ENCODE results near the gene CIAO2A.

CIAO2A gene

DNA sequence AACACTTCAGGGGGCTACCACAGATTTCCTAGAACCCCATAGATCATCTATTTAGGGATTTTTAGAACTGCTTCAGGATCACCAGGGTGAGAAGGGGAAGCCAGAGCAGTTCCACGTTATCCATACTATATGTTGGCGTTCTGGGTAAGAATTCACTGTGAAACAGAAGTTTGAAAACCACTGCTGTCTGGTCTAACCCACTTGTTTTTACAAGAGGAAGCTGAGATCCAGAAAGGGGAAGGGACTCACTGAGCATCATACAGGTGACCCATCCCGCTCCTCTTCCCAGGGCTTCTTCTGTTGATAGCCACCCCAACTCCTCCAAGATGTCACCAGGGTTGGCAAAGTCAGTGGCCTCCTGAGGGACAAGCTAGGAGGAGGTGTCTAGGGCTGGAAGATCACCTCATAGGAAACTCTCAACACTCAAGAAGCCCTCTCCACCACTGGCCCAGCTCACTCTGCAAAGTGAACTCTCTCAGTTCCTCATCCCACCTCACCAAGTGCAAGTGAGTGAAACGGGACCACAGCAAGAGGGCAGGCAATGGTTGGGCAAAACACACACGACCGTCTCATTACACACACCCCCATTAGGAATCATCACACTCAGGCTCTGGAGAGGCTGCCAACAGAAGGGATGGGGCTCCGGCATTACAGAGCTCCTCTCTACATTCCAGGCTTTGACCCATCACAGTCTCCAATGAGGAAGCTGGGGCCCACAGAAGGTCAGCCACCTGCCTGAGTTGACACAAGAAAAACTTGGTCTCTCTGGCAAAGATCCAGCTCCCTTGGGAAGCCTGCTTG is 49.1 kb downstream of the CIAO2A start:
- DNase-seq (ENCODE audit: low spot score), result no peak

DNA sequence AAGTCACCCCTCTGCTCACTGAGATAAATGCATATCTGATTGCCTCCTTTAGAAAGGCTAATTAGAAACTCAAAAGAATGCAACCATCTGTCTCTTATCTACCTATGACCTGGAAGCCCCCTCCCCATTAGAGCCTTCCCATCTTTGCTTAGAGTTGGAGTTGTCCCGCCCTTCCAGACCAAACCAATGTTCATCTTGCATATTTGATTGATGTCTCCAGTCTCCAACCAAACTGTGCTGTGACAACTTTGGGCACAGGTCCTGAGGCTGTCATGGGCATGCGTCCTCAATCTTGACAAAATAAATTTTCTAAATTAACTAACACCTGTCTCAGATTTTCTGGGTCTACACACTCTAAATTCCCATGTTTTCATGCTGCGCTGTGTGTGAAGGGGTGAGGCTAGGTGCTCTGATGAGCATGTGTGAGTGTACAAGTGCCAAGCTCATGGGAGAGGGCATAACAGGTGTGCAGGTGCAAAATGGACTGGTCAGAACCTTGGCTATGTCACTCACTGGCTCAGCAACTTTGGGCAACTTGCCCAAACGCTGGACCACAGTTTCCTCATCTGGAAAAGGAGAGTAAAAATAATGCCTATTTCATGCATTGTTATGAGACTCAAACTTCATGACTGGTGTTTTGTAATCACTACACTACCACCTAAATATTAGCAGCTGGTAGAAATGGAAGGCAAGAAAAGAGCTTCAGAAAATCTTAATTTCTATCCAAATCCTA is 54.6 kb downstream of the CIAO2A start:
- DNase-seq (ENCODE audit: low spot score), result no peak

DNA sequence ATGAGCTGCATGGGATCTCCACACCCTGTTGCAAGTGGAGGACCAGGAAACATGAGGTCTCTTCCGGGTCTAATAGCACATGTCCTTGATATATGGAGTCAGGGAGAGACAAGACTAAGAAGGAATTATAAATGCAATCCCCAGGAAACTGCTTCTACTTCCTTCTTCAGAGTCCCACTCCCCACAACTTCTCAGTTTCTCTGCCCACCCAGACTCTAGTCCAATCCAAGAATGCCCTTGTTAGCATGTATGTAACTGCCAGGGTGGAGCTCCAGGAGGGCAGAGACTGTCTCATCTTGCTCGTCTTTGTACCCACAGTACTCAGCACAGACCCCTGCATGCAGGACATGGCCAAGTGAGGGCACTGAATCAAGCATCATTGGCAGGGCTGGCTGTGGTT is 55.7 kb downstream of the CIAO2A start:
- DNase-seq (ENCODE audit: low spot score), result no peak

DNA sequence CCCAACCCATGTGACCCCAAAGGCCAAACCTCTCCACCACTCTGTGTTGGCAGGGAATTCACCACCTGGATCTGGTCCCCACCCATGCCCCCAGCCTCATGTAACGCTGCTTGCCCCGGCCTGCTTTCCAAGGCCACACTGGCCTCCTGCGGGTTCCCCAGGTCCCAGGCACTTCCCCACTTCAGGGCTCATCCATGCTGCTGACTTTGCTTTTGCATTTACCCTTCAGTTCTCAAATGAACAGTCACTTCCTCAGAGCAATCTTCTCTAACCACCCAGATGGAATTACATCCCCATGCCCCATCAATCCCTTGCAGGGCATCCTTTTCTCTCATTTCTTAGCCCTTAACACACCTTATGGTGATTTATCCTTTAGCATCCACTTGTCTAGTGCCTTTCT is 56.5 kb downstream of the CIAO2A start:
- DNase-seq (ENCODE audit: low spot score), result no peak

DNA sequence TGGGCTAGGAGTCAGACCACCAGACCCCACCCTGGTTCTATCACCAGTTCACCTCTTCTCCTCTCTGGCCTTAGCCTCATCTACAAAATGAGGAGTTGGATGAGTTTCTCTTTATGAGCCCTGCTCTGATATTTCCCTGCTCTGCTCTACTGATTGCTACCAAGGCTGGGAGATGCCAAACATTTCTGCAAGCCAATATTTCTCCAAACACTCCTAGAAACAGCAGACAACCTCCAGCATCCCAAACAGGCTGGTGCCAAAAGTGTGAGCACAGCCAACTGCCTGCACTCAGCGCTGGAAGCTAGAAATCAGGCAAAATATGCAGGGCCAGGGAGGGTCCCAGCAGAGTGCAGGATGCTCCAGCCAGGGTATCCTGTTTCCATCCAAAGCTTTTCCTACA is 58.1 kb downstream of the CIAO2A start:
- DNase-seq (ENCODE audit: low spot score), result no peak

DNA sequence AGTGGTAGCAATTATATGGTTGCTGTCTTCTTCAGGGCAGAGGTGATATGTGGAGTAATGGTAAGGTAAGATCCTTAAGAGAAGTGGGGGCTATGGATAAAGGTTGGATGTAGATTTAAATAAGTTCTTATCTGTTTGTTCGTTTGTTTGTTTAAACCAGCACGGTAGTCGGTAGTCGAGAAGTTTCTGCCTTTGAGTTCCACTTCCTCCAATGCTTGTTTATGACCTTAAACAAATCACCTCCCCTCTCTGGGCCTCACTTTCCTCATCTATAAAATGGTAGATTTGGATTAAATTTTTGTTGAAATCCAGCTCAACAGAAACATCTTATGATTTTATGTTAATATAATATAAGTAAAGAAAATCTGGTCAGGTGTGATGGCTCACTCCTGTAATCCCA is 59.1 kb downstream of the CIAO2A start:
- no peak for DNase-seq (ENCODE audit: low spot score)

DNA sequence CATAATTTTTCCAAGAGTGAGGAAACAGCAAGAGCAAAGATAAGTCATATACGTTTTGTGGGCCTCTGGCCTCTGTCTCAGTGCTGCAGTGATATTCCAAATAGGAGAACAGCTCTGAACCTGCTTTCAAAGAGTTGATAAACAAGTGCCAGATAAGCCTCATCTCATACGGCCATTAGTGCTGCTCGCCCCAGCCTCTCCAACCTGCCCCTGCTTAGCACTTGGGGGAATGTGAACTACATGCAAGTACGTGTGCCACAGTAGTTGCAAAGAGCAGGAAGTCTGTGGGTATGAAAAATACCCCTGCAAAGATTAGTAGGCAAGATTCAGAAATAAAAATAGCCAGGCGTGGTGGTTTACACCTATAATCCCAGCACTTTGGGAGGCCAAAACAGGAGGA is 61.3 kb downstream of the CIAO2A start:
- DNase-seq (ENCODE audit: low spot score), result no peak

DNA sequence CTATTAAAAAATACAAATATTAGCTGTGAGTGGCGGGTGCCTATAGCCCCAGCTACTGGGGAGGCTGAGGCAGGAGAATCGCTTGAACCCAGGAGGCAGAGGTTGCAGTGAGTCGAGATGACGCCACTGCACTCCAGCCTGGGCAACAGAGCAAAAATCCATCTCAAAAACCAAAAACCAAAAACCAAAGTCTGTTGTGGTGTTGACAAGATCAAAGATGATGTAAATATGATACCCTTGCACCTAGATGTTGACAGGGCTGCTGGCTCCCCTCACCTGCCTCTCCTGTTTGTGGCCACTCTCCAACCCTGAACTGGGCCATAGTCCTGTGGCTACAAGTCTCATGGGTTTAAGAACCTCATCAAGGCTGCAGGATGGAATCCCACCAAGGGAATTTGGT is 63.5 kb downstream of the CIAO2A start:
- no peak for DNase-seq (ENCODE audit: low spot score)

DNA sequence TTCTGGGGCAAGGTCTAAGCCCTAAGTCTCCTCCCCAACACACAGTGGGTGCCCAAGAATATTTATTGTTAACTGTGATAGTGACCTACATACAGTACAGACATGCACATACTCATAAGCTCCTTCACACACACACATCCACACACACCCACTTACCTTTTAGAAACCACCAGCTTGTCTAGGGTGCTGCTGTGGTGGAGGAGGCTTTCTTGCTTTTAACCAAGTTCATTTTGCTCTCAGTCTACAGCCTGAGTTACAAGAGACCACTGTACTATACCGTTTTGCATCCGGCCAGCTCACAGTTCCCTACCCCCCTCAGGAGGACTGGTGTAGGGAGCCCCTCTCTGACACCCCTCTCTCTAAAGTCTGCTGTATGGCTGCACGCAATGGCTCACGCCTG is 64.0 kb downstream of the CIAO2A start:
- DNase-seq (ENCODE audit: low spot score), result no peak

DNA sequence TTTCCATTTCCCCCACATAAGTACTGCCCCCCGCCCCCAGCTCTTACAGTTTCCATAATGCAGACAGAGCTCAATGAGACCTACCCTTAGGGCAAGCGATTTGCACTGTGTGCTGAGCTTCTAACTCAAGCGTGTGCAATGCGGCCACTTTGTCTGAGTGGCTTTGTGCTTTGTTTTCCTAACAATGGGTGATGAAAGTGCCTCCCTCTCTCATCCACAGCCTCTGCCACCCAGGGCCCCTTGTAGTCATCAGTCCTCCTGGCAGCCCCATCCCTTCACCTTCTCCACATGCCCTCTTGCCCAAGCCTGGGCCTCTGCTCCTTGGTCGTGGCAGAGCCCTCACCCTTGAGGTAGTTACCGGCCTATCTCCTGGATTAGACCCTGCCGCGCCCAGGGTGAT is 64.5 kb downstream of the CIAO2A start:
- no peak for DNase-seq (ENCODE audit: low spot score)

DNA sequence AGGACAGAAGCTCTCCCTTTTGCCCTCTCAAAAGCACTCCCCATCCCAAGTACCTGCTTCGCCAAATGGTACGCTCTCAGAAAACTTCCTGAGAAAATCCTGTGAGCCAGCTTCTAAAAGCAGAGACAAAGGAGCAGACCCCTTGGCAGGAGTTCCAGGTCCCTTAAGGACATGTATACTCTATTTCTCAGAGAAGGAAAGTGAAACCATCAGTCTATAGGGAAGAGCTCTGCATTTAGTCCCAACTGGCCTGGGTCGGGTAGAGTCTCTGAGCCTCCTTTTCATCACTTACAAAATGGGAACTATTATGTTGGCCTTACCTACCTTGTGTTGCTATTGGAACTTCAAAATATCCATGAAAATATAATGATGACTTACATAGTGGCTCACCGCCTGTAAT is 67.0 kb downstream of the CIAO2A start:
- DNase-seq (ENCODE audit: low spot score), result no peak

DNA sequence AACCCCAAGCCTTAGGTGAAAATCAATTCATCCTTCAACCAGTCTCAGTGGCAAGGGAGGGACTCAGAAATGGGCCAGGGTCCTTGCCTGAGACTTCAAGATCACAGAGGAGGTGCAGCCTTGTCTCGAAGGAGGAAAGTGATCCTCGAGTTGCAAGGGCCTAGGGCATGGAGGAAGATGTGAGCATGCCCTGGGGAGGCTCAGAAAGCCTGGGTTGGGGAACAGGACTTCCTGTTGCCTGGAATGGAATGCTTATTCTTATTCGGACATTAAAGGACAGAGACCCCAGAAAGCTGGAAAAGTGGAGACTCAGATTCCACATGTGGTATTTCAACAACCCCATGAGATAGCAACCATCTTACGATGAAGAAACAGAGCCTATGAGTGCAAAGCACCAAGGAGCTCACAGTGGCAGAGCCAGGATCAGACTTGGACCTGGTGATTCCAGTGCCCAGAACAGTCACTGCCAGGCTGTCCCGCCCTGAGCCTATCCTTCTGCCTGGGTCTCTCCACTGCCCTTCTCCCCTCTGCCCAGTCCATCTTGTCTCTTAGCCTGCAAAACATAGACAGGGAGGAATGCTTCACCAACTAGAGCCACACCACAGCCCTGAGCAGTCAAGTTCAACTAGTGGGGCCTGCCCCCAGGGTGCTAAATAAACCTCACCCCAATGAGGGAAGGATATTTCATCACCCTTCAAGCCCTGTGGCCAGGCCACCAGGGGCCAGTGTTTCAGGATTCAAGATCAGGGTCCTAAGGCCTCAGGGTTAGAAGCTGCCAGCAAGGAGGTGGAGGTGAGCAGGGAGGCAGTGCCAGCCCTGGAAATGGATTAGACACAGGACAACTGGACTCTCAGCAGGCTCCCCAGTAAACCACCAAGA is 69.2 kb downstream of the CIAO2A start:
- DNase-seq (ENCODE audit: low spot score), result no peak

DNA sequence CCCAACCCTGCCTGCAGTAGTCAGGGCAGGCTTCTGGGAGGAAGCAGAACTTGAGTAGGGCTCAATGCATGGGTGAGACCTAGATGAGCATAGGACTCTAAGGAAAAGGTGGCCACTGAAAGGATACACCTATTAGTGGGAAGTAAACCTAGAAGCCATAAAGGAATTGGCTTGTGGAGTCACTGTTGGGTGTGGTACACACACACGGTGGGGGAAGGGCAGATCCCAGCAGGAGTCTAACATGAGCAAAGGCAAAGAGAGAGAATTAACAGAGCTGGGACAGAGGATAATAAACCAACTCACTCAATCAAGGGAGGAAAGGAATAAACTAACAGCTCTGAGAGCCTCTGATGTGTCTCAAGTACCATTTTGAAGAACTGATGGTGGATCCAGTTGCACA is 70.4 kb downstream of the CIAO2A start:
- DNase-seq (ENCODE audit: low spot score), result no peak

DNA sequence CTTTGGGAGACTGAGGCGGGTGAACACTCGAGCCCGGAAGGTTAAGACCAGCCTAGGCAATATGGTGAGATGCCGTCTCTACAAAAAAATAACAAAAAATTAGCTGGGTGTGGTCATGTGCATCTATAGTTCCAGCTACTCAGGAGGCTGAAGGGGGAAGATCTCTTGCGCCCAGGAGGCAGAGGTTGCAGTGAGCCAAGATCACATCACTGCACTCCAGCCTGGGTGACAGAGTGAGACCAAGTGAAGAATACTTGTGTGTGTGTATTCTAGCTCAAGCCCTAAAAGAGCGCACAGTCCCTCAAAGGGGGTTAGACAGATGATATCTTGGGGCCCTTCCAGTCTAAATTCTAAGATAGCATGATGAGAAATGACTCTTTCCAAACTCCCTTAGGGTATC is 71.1 kb downstream of the CIAO2A start:
- no peak for DNase-seq (ENCODE audit: low spot score)

All from hematopoietic multipotent progenitor cell treated with erythropoietin and hydrocortisone succinate and interleukin-3 and kit ligand, for 15 days (in vitro differentiated cells).